Measurements from ENCODE around the gene APBB1. TPM values are rescaled to one million over a fixed set of nuclear protein-coding genes. Genes with fewer than 3 reads are reported as not detected.

The APBB1 gene
- total RNA-seq, 1 donor = 35.4 TPM

GRCh38 chr11:6420677-6421076 lies 1.8 kb upstream of the APBB1 start:
- no peak for DNase-seq (ENCODE audit: low read depth)
- no peak overlapping the region for H3K4me3 ChIP-seq (ENCODE audit: low read depth, low read length)
- no peak for TF ChIP-seq CTCF (IDR thresholded peaks at IDR 0.05; ENCODE audit: insufficient read depth, low read depth, low read length)

- no peak for DNase-seq (ENCODE audit: low read depth)
- H3K4me3 ChIP-seq (ENCODE audit: low read depth, low read length) = peak overlapping the region; percentile 78
- no peak for TF ChIP-seq CTCF (IDR thresholded peaks at IDR 0.05; ENCODE audit: insufficient read depth, low read depth, low read length)
Observed at GRCh38 chr11:6418557-6419008, 311 bp downstream of the APBB1 start.

- no peak for TF ChIP-seq CTCF (IDR thresholded peaks at IDR 0.05; ENCODE audit: insufficient read depth, low read depth, low read length)
- DNase-seq (ENCODE audit: low read depth) = no peak
- peak overlapping the region; percentile 78 for H3K4me3 ChIP-seq (ENCODE audit: low read depth, low read length)
Observed at GRCh38 chr11:6417907-6418556, 862 bp downstream of the APBB1 start.

- H3K4me3 ChIP-seq (ENCODE audit: low read depth, low read length) = no peak overlapping the region
- TF ChIP-seq CTCF (IDR thresholded peaks at IDR 0.05; ENCODE audit: insufficient read depth, low read depth, low read length) = no peak
- DNase-seq (ENCODE audit: low read depth) = no peak
Observed at GRCh38 chr11:6415797-6416196, 3.1 kb downstream of the APBB1 start.

- H3K4me3 ChIP-seq (ENCODE audit: low read depth, low read length) = no peak overlapping the region
- TF ChIP-seq CTCF (IDR thresholded peaks at IDR 0.05; ENCODE audit: insufficient read depth, low read depth, low read length) = no peak
- no peak for DNase-seq (ENCODE audit: low read depth)
Observed at GRCh38 chr11:6414874-6415328, 4.0 kb downstream of the APBB1 start.

GRCh38 chr11:6413791-6414201 lies 5.1 kb downstream of the APBB1 start:
- DNase-seq (ENCODE audit: low read depth) = no peak
- no peak overlapping the region for H3K4me3 ChIP-seq (ENCODE audit: low read depth, low read length)
- TF ChIP-seq CTCF (IDR thresholded peaks at IDR 0.05; ENCODE audit: insufficient read depth, low read depth, low read length) = no peak

GRCh38 chr11:6411594-6412031 lies 7.3 kb downstream of the APBB1 start:
- DNase-seq (ENCODE audit: low read depth) = no peak
- TF ChIP-seq CTCF (IDR thresholded peaks at IDR 0.05; ENCODE audit: insufficient read depth, low read depth, low read length) = no peak
- no peak overlapping the region for H3K4me3 ChIP-seq (ENCODE audit: low read depth, low read length)
